GM23248 (cell line): Measurements from ENCODE around the gene PRR23C. TPM values are rescaled to one million over a fixed set of nuclear protein-coding genes. Genes with fewer than 3 reads are reported as not detected.
"Not testable (repeated sequence)": the region's sequence is repeated elsewhere in the genome, so short reads cannot be mapped to it uniquely, and the experiment has no call there.

Experiments used
- DNase-seq: peaks from one replicate; pipeline ENCODE4 v3.0.0-alpha.2; 2015
- H2AFZ ChIP-seq: fragments of 200-600 bp; sonication (generic); 2 replicates; pipeline ENCODE4 v1.6.1; 2016; ENCODE audit warnings: antibody characterized with exemption
- H3F3A ChIP-seq: fragments of 200-600 bp; sonication (generic); 2 replicates; pipeline ENCODE4 v1.6.1; 2016; ENCODE audit warnings: mild to moderate bottlenecking, antibody characterized with exemption, mixed run types; ENCODE audit not compliant: insufficient read depth
- H3K27ac ChIP-seq: fragments of 200-600 bp; sonication (generic); 2 replicates; pipeline ENCODE4 v1.5.1; 2016; ENCODE audit warnings: mild to moderate bottlenecking
- H3K27me3 ChIP-seq: fragments of 200-600 bp; sonication (generic); replicated peaks from 2 replicates; pipeline ENCODE4 v1.6.1; 2016; ENCODE audit warnings: mild to moderate bottlenecking; ENCODE audit not compliant: insufficient read depth
- H3K36me3 ChIP-seq: fragments of 200-600 bp; sonication (generic); 2 replicates; pipeline ENCODE4 v1.6.1; 2016; ENCODE audit warnings: low read depth, mild to moderate bottlenecking
- H3K4me1 ChIP-seq: fragments of 200-600 bp; sonication (generic); 2 replicates; pipeline ENCODE4 v1.6.1; 2016; ENCODE audit warnings: mild to moderate bottlenecking; ENCODE audit not compliant: insufficient read depth
- H3K4me2 ChIP-seq: fragments of 200-600 bp; sonication (generic); one replicate; pipeline ENCODE4 v1.6.1; 2016; ENCODE audit warnings: mild to moderate bottlenecking; ENCODE audit not compliant: unreplicated experiment
- H3K4me3 ChIP-seq: fragments of 200-600 bp; sonication (generic); 2 replicates; pipeline ENCODE4 v1.5.1; 2016; ENCODE audit warnings: mild to moderate bottlenecking
- H3K79me2 ChIP-seq: fragments of 200-600 bp; sonication (generic); 2 replicates; pipeline ENCODE4 v1.6.1; 2016; ENCODE audit warnings: mild to moderate bottlenecking; ENCODE audit not compliant: insufficient read depth
- H3K9ac ChIP-seq: fragments of 200-600 bp; sonication (generic); 2 replicates; pipeline ENCODE4 v1.6.1; 2016; ENCODE audit warnings: mild to moderate bottlenecking
- H3K9me2 ChIP-seq: fragments of 200-600 bp; sonication (generic); 2 replicates; pipeline ENCODE4 v1.6.1; 2016; ENCODE audit warnings: mixed run types, mild to moderate bottlenecking, moderate library complexity; ENCODE audit not compliant: insufficient read depth
- H3K9me3 ChIP-seq: fragments of 200-600 bp; sonication (generic); one replicate; pipeline ENCODE4 v1.6.1; 2017; ENCODE audit warnings: low read depth
- H4K20me1 ChIP-seq: fragments of 200-600 bp; sonication (generic); 2 replicates; pipeline ENCODE4 v1.6.0; 2016; ENCODE audit not compliant: insufficient read depth
- EZH2 ChIP-seq: fragments of 200-600 bp; sonication (generic); IDR thresholded peaks from 2 replicates; pipeline ENCODE4 v1.6.1; 2018; ENCODE audit warnings: antibody characterized with exemption, mild to moderate bottlenecking; ENCODE audit not compliant: insufficient read depth, poor library complexity, severe bottlenecking
- EZH2phosphoT487 ChIP-seq: fragments of 200-600 bp; sonication (generic); IDR thresholded peaks from 2 replicates; pipeline ENCODE4 v1.6.1; 2018; ENCODE audit warnings: antibody characterized with exemption, moderate library complexity, mild to moderate bottlenecking, low read depth; ENCODE audit not compliant: insufficient read depth
- WGBS, 2 experiments: methylation state at CpG; one replicate each; pipeline ENCODE4 v1.1.6; 2015 to 2017; ENCODE audit warnings: low lambda C conversion rate in 2 of 2, low coverage in 1 of 2; ENCODE audit errors: missing lambda C conversion rate in 2 of 2; 5-methylcytosine and 5-hydroxymethylcytosine counted together
- in situ Hi-C: fragments of 300-500 bp; cut with MboI; formaldehyde crosslinking; loops from 2 replicates; pipeline ENCODE4 v1.15.0; 2020
- polyA plus RNA-seq: library from polyadenylated mRNA; unstranded; fragments of >200 nt; fragmentation: Nextera tagmentation; extraction: Ambion mirVana; gene quantifications from 2 replicates; pipeline ENCODE4 v1.2.1, GENCODE V29; 2016
- total RNA-seq: library from RNA; depleted of rRNA; stranded (reverse); fragments of >200 nt; shearing (Covaris generic); gene quantifications from 2 replicates; pipeline ENCODE4 v1.2.3, GENCODE V29; 2014

The PRR23C gene
- total and polyA plus RNA-seq, 2 experiments from 2014 or later, result not detected

DNA sequence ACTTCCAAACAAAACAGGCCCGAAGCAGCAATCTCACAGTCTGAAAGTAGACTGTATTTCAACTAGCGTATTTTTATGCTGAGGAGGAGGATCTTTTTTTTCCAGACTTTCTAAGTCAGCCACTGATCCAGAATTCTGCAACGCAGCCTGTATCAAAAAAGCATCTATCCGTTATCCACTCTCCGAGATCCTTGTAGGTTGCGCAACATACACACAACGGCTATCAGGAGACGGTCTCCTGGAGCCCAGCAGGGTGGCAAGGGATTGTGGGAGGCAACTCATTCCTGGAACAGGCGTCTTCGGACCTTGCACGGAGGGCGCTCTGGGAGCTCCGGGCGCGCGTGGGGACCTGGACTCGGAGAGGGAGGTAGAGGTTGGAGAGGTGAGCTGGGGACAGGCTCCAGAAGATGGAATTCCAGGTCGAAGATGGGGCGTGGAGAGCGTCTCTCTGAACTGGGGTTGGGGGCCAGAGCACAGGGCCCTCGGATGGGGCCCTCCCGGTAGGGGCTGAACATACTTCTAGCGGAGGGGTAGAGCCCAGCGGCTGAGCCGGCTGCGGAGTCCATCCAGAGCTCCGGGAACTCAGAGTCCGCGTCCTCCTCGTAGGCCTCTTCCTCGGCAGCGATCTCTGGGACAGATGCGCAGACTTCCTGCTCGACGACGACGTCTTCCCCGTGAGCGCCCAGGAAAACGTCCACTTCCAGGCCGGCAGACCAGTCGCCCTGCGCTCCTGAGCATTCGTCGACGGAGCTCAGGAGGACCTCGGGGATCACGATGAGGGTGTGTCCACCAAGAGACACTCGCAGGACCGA is 932 bp downstream of the PRR23C start:
- Histone ChIP-seq H4K20me1 (no peaks in the 10 kb centered on the region), H3K9ac (no peak overlapping the region), H3K4me3 (no peak overlapping the region), H3K36me3 (no peaks in the 10 kb centered on the region), H3K27ac (no peak overlapping the region), H3K9me2 (no peaks in the 10 kb centered on the region), H3K4me2 (no peak overlapping the region), H3F3A (no peaks in the 10 kb centered on the region), H3K4me1 (no peaks in the 10 kb centered on the region), H2AFZ (no peak overlapping the region), H3K27me3 (no peaks in the 10 kb centered on the region), H3K79me2 (no peaks in the 10 kb centered on the region), H3K9me3 (no peaks in the 10 kb centered on the region)
- in situ Hi-C loops, result no loop called here
- no peak for TF ChIP-seq EZH2phosphoT487
- TF ChIP-seq EZH2, result no peak
- 71 to 77% methylated on average over 44 to 46 of the region's 50 CpGs for WGBS, 2 experiments
- no peak for DNase-seq

DNA sequence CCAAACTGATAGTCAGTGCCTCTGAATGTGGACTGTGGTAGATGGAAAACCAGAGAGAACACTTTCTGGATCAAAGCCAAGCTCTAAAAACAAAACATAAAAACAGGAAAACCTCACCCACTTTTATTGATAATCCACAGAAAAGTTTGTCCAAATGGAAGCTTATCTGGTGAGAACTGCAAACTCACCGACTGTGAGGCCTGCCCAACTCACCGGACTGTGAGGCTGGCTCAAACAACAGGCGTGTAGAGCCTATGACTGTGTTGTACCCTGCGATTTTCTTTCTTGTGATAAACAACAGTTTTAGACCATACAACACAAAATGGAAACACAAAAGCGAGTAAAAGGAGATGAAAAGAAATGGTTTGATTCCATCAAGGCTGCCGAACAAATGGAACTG is 7.2 kb downstream of the PRR23C start:
- 47 to 52% methylated on average over 6 of the region's 6 CpGs for WGBS, 2 experiments
- Histone ChIP-seq H4K20me1 (no peaks in the 10 kb centered on the region), H3K4me3 (no peak overlapping the region), H3K36me3 (no peaks in the 10 kb centered on the region), H3K4me1 (no peaks in the 10 kb centered on the region), H3K9me2 (no peaks in the 10 kb centered on the region), H3K4me2 (no peak overlapping the region), H3K79me2 (no peaks in the 10 kb centered on the region), H3K9me3 (no peaks in the 10 kb centered on the region), H2AFZ (no peak overlapping the region), H3K27me3 (no peaks in the 10 kb centered on the region), H3K9ac (no peak overlapping the region), H3K27ac (no peak overlapping the region), H3F3A (no peaks in the 10 kb centered on the region)
- DNase-seq, result no peak
- in situ Hi-C loops, result no loop called here
- TF ChIP-seq EZH2phosphoT487 (no peak), EZH2 (no peak)

DNA sequence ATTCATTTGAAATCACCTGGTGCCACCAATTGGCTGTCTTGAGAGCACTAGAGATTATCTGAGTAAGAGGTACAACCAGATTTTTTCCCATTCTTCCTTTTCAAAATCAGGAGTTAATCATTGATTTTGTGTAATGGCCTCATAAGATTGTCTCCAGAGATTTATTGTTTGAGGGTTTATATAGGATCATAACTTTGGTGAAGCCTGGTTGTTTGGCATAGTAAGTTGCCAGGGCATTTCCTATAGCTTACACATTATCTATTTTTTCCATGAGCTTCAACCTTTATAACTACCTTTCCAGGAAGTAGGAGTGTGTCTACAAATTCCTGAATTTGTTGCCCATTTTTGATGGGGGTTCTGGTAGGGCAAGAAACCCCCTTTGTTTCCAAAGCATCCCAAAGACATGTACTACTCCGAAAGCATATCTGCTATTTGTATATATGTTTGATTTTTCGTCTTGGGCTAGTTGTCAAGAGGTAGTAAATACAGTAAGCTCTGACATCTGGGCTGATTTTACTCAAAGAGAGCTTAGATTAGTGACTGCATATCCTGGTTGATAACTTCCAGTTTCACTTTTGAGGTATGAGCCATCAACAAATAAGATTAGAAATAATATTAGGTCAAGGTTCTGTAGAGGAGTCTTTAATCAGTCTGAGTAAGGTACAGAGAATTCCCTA is 12.2 kb downstream of the PRR23C start:
- Histone ChIP-seq H3K9ac (no peak overlapping the region), H3K27me3 (no peaks in the 10 kb centered on the region), H3K79me2 (no peaks in the 10 kb centered on the region), H3K9me2 (no peaks in the 10 kb centered on the region), H3K9me3 (no peaks in the 10 kb centered on the region), H3F3A (no peaks in the 10 kb centered on the region), H4K20me1 (no peaks in the 10 kb centered on the region), H3K4me3 (no peak overlapping the region), H3K4me1 (no peaks in the 10 kb centered on the region), H3K4me2 (no peak overlapping the region), H3K36me3 (no peaks in the 10 kb centered on the region), H3K27ac (no peak overlapping the region), H2AFZ (no peak overlapping the region)
- no peak for DNase-seq
- TF ChIP-seq EZH2phosphoT487 (no peak), EZH2 (no peak)
- in situ Hi-C loops, result no loop called here
- 16 to 18% methylated on average over 2 of the region's 2 CpGs for WGBS, 2 experiments

- H3K4me1 ChIP-seq, H3K9ac ChIP-seq, H3K36me3 ChIP-seq, H3K4me2 ChIP-seq, H3K27me3 ChIP-seq, H3K79me2 ChIP-seq, H3K27ac ChIP-seq, H2AFZ ChIP-seq, H3F3A ChIP-seq, H3K9me3 ChIP-seq, DNase-seq, in situ Hi-C loops, H4K20me1 ChIP-seq, H3K4me3 ChIP-seq, H3K9me2 ChIP-seq: not testable (repeated sequence)
Observed at GRCh38 chr3:139030576-139030975, 14.1 kb downstream of the PRR23C start.
